ENCODE data around the gene DGKE.

DGKE gene

GRCh38 chr17:56867948-56868376 lies 34.0 kb downstream of the DGKE start:
- Histone ChIP-seq H3K9ac (ENCODE audit: low read length) (no peak overlapping the region), H3K27me3 (ENCODE audit: insufficient read depth, low read length) (no peaks in the 10 kb centered on the region), H3F3A (ENCODE audit: insufficient read depth, low read length) (no peaks in the 10 kb centered on the region), H3K79me2 (ENCODE audit: insufficient read depth, low read length) (no peaks in the 10 kb centered on the region), H3K4me2 (ENCODE audit: low read length) (no peak overlapping the region), H3K4me3 (ENCODE audit: low read depth, low read length, poor library complexity, severe bottlenecking) (no peak overlapping the region), H2AFZ (ENCODE audit: low read length) (no peak overlapping the region), H3K36me3 (ENCODE audit: insufficient read depth, low read length) (peaks cover 28% of the 10 kb centered on the region), H3K27ac (ENCODE audit: low read depth, low read length, poor library complexity, severe bottlenecking) (no peak overlapping the region), H3K9me3 (ENCODE audit: low read length) (no peaks in the 10 kb centered on the region), H3K4me1 (ENCODE audit: insufficient read depth, low read length, severe bottlenecking) (no peaks in the 10 kb centered on the region), H4K20me1 (ENCODE audit: insufficient read depth, low read length) (no peaks in the 10 kb centered on the region), H3K9me2 (ENCODE audit: low read depth, low read length) (no peaks in the 10 kb centered on the region)
- TF ChIP-seq EZH2 (IDR thresholded peaks at IDR 0.05; ENCODE audit: borderline replicate concordance, low read length) (no peak), CTCF (IDR thresholded peaks at IDR 0.05; ENCODE audit: low read length) (no peak)

GRCh38 chr17:56868716-56869115 lies 34.8 kb downstream of the DGKE start:
- TF ChIP-seq CTCF (IDR thresholded peaks at IDR 0.05; ENCODE audit: low read length) (no peak), EZH2 (IDR thresholded peaks at IDR 0.05; ENCODE audit: borderline replicate concordance, low read length) (no peak)
- Histone ChIP-seq H3K9me2 (ENCODE audit: low read depth, low read length) (no peaks in the 10 kb centered on the region), H3K9me3 (ENCODE audit: low read length) (no peaks in the 10 kb centered on the region), H3K9ac (ENCODE audit: low read length) (no peak overlapping the region), H3K27me3 (ENCODE audit: insufficient read depth, low read length) (no peaks in the 10 kb centered on the region), H2AFZ (ENCODE audit: low read length) (no peak overlapping the region), H3K36me3 (ENCODE audit: insufficient read depth, low read length) (peaks cover 23% of the 10 kb centered on the region), H3F3A (ENCODE audit: insufficient read depth, low read length) (no peaks in the 10 kb centered on the region), H3K4me1 (ENCODE audit: insufficient read depth, low read length, severe bottlenecking) (no peaks in the 10 kb centered on the region), H3K4me2 (ENCODE audit: low read length) (no peak overlapping the region), H3K4me3 (ENCODE audit: low read depth, low read length, poor library complexity, severe bottlenecking) (no peak overlapping the region), H4K20me1 (ENCODE audit: insufficient read depth, low read length) (no peaks in the 10 kb centered on the region), H3K79me2 (ENCODE audit: insufficient read depth, low read length) (no peaks in the 10 kb centered on the region), H3K27ac (ENCODE audit: low read depth, low read length, poor library complexity, severe bottlenecking) (no peak overlapping the region)

- H3K4me1 ChIP-seq (ENCODE audit: insufficient read depth, low read length, severe bottlenecking), result no peaks in the 10 kb centered on the region
- H3K9me3 ChIP-seq (ENCODE audit: low read length), result no peaks in the 10 kb centered on the region
- no peak overlapping the region for H3K4me2 ChIP-seq (ENCODE audit: low read length)
- no peaks in the 10 kb centered on the region for H4K20me1 ChIP-seq (ENCODE audit: insufficient read depth, low read length)
- no peak for TF ChIP-seq CTCF (IDR thresholded peaks at IDR 0.05; ENCODE audit: low read length)
- TF ChIP-seq EZH2 (IDR thresholded peaks at IDR 0.05; ENCODE audit: borderline replicate concordance, low read length), result no peak
- no peaks in the 10 kb centered on the region for H3K9me2 ChIP-seq (ENCODE audit: low read depth, low read length)
- no peaks in the 10 kb centered on the region for H3F3A ChIP-seq (ENCODE audit: insufficient read depth, low read length)
- no peaks in the 10 kb centered on the region for H3K27me3 ChIP-seq (ENCODE audit: insufficient read depth, low read length)
- H3K36me3 ChIP-seq (ENCODE audit: insufficient read depth, low read length), result peaks cover 18% of the 10 kb centered on the region
- H3K27ac ChIP-seq (ENCODE audit: low read depth, low read length, poor library complexity, severe bottlenecking), result no peak overlapping the region
- no peak overlapping the region for H2AFZ ChIP-seq (ENCODE audit: low read length)
- no peak overlapping the region for H3K9ac ChIP-seq (ENCODE audit: low read length)
- H3K4me3 ChIP-seq (ENCODE audit: low read depth, low read length, poor library complexity, severe bottlenecking), result no peak overlapping the region
- no peaks in the 10 kb centered on the region for H3K79me2 ChIP-seq (ENCODE audit: insufficient read depth, low read length)
Observed at GRCh38 chr17:56870081-56870651, 36.2 kb downstream of the DGKE start.

Measured in OCI-LY1 (cell line).